ENCODE measurements around the gene CES2. TPM values are rescaled to one million over a fixed set of nuclear protein-coding genes. Genes with fewer than 3 reads are reported as not detected.

The CES2 gene
- total and polyA plus RNA-seq, 2 of the 8 experiments (the other 6 are each of a cell fraction or from before 2014, with no cell fraction given), result 8.6 to 14.7 TPM

DNA sequence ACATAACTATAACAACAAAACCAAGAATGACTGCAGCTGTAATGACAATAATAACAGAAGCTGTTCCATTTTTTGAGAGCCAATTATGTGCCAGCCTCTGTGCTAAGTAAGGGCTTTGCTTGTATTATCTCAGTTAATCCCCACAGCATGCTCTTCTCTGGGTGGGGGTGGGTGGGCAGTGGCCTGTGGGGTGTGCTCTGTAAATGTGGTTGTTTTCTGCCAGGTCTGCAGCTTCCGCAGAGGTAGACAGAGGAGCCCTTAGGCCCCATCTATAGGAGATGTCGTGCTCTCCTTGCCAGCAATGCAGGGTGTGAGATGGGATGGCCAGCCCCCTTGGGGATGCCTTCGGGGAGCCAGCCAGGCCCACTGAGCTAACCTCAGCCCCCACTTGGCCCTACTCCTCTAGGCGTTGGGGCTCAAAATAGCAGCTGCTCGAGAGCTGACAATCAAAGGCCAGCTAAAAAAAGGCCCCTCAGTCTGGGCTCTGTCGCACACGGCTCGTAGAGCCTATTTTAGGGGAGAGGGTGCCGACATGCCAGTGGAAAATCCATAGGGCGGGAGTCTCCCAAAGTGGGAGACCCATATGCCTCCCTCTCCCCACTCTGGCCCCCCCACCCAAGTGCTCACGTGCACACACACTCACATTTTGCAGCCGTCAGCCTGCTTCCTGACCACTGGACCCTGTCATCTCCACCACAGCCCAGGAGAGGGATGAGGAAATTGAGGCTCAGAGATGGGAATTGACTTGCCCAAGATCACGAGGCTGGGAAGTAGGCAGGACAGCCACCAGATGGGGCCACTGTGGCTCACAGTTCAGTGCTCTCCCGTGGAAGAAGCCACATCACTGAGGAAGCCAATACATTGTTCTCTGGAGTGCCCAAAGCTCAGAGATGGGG is 32.4 kb upstream of the CES2 start (continued):
- TF ChIP-seq, protein P1, sequence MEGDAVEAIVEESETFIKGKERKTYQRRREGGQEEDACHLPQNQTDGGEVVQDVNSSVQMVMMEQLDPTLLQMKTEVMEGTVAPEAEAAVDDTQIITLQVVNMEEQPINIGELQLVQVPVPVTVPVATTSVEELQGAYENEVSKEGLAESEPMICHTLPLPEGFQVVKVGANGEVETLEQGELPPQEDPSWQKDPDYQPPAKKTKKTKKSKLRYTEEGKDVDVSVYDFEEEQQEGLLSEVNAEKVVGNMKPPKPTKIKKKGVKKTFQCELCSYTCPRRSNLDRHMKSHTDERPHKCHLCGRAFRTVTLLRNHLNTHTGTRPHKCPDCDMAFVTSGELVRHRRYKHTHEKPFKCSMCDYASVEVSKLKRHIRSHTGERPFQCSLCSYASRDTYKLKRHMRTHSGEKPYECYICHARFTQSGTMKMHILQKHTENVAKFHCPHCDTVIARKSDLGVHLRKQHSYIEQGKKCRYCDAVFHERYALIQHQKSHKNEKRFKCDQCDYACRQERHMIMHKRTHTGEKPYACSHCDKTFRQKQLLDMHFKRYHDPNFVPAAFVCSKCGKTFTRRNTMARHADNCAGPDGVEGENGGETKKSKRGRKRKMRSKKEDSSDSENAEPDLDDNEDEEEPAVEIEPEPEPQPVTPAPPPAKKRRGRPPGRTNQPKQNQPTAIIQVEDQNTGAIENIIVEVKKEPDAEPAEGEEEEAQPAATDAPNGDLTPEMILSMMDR (IDR thresholded peaks at IDR 0.05; ENCODE audit: control extremely low read depth in 1 of 3, insufficient read depth in 1 of 3, low read depth in 1 of 3, low read length in 3 of 3), result no peak
- no peak for TF ChIP-seq POU5F1 (IDR thresholded peaks at IDR 0.05; ENCODE audit: low read depth, low read length)

Measured in H1 (cell line).